GM23338 (cell line): ENCODE data around the gene METRNL. TPM values are rescaled to one million over a fixed set of nuclear protein-coding genes. Genes with fewer than 3 reads are reported as not detected.

Source experiments
- ATAC-seq: fragments of 200-7000 bp; cut with Tn5 transposase; 3 replicates; pipeline ENCODE4 v1.9.1; 2020
- DNase-seq: peaks from one replicate; pipeline ENCODE4 v3.0.0-alpha.2; 2015; ENCODE audit warnings: low spot score
- H2AFZ ChIP-seq: fragments of 200-600 bp; sonication (generic); 2 replicates; pipeline ENCODE4 v1.8.0; 2016; ENCODE audit warnings: antibody characterized with exemption, mild to moderate bottlenecking, moderate library complexity
- H3F3A ChIP-seq: fragments of 200-600 bp; sonication (generic); replicated peaks from 2 replicates; pipeline ENCODE4 v1.8.0; 2017; ENCODE audit warnings: antibody characterized with exemption, mixed run types, low read depth
- H3K27ac ChIP-seq: fragments of 200-600 bp; sonication (generic); 2 replicates; pipeline ENCODE4 v1.6.1; 2016; ENCODE audit warnings: low read depth
- H3K27me3 ChIP-seq: fragments of 200-600 bp; sonication (generic); 2 replicates; pipeline ENCODE4 v1.8.0; 2016; ENCODE audit warnings: mild to moderate bottlenecking, mixed run types, moderate library complexity; ENCODE audit not compliant: insufficient read depth
- H3K36me3 ChIP-seq: fragments of 200-600 bp; sonication (generic); 2 replicates; pipeline ENCODE4 v1.8.0; 2016; ENCODE audit warnings: mild to moderate bottlenecking; ENCODE audit not compliant: insufficient read depth
- H3K4me1 ChIP-seq: fragments of 200-600 bp; sonication (generic); 2 replicates; pipeline ENCODE4 v1.8.0; 2016; ENCODE audit warnings: mild to moderate bottlenecking, moderate library complexity; ENCODE audit not compliant: insufficient read depth
- H3K4me2 ChIP-seq: fragments of 200-600 bp; sonication (generic); 2 replicates; pipeline ENCODE4 v1.7.1; 2017; ENCODE audit warnings: mixed run types
- H3K4me3 ChIP-seq: fragments of 200-600 bp; sonication (generic); 2 replicates; pipeline ENCODE4 v1.6.1; 2016; ENCODE audit warnings: mixed run types
- H3K79me2 ChIP-seq: fragments of 200-600 bp; sonication (generic); replicated peaks from 2 replicates; pipeline ENCODE4 v1.8.0; 2017; ENCODE audit warnings: mild to moderate bottlenecking; ENCODE audit not compliant: insufficient read depth
- H3K9me2 ChIP-seq: fragments of 200-600 bp; sonication (generic); 2 replicates; pipeline ENCODE4 v1.8.0; 2017; ENCODE audit not compliant: insufficient read depth
- H4K20me1 ChIP-seq: fragments of 200-600 bp; sonication (generic); replicated peaks from 2 replicates; pipeline ENCODE4 v1.8.0; 2017; ENCODE audit warnings: mild to moderate bottlenecking; ENCODE audit not compliant: insufficient read depth
- H3K27ac Mint-ChIP-seq: 2 replicates; pipeline ENCODE4 v1.8.0; 2020; ENCODE audit warnings: inconsistent platforms, mild to moderate bottlenecking, moderate library complexity, mixed read lengths
- H3K27me3 Mint-ChIP-seq: 3 replicates; pipeline ENCODE4 v1.8.0; 2022; ENCODE audit warnings: low read depth, mild to moderate bottlenecking, moderate library complexity, mixed read lengths, inconsistent platforms; ENCODE audit not compliant: insufficient read depth, poor library complexity
- H3K36me3 Mint-ChIP-seq: 3 replicates; pipeline ENCODE4 v1.8.0; 2021; ENCODE audit warnings: low read depth, mild to moderate bottlenecking, inconsistent platforms, moderate library complexity, mixed read lengths
- H3K4me1 Mint-ChIP-seq: 3 replicates; pipeline ENCODE4 v1.8.0; 2020; ENCODE audit warnings: mild to moderate bottlenecking, inconsistent platforms, mixed read lengths
- H3K4me3 Mint-ChIP-seq: 3 replicates; pipeline ENCODE4 v1.8.0; 2021; ENCODE audit warnings: moderate library complexity, mild to moderate bottlenecking, inconsistent platforms, mixed read lengths
- H3K9me3 Mint-ChIP-seq: 3 replicates; pipeline ENCODE4 v1.8.0; 2020; ENCODE audit warnings: moderate library complexity, mild to moderate bottlenecking, inconsistent platforms, mixed read lengths
- CREB1 ChIP-seq: fragments of 250-450 bp; sonication (Bioruptor Pico); IDR thresholded peaks from 2 replicates; pipeline ENCODE4 v1.5.0; 2020; ENCODE audit warnings: low read depth, mild to moderate bottlenecking, moderate library complexity
- EZH2 ChIP-seq: fragments of 200-600 bp; sonication (generic); IDR thresholded peaks from one replicate; pipeline ENCODE4 v1.8.0; 2017; ENCODE audit warnings: antibody characterized with exemption, mild to moderate bottlenecking, low read depth; ENCODE audit not compliant: unreplicated experiment
- EZH2phosphoT487 ChIP-seq: fragments of 200-600 bp; sonication (generic); IDR thresholded peaks from one replicate; pipeline ENCODE4 v1.8.1; 2018; ENCODE audit warnings: antibody characterized with exemption; ENCODE audit not compliant: unreplicated experiment
- NANOG ChIP-seq: IDR thresholded peaks from 2 replicates; pipeline ENCODE4 v1.6.1; 2016; ENCODE audit warnings: antibody characterized with exemption, borderline replicate concordance
- POLR2AphosphoS5 ChIP-seq: IDR thresholded peaks from 2 replicates; pipeline ENCODE4 v1.6.1; 2016; ENCODE audit warnings: antibody characterized with exemption, low read depth
- STAT1 ChIP-seq: IDR thresholded peaks from one replicate; pipeline ENCODE4 v1.6.1; 2016; ENCODE audit warnings: antibody characterized with exemption; ENCODE audit not compliant: unreplicated experiment
- ZNF114 ChIP-seq: fragments of 250-450 bp; sonication (Bioruptor Pico); IDR thresholded peaks from 2 replicates; pipeline ENCODE4 v1.5.0; 2020; ENCODE audit warnings: mild to moderate bottlenecking, moderate library complexity
- ZNF331 ChIP-seq: fragments of 250-450 bp; sonication (Bioruptor Pico); IDR thresholded peaks from 2 replicates; pipeline ENCODE4 v1.5.0; 2020; ENCODE audit warnings: low read depth, mild to moderate bottlenecking, moderate library complexity
- polyA plus RNA-seq: library from polyadenylated mRNA; unstranded; fragments of >200 nt; fragmentation: Nextera tagmentation; extraction: Ambion mirVana; gene quantifications from 2 replicates; pipeline ENCODE4 v1.2.1, GENCODE V29; 2016
- total RNA-seq: library from RNA; depleted of rRNA; stranded (reverse); fragments of >200 nt; shearing (Covaris generic); gene quantifications from 2 replicates; pipeline ENCODE4 v1.2.3, GENCODE V29; 2014
- TF ChIP-seq, protein P1 (sequence below), 2 experiments: fragments of 200-600 bp in 1 of 2; sonication (generic) in 1 of 2; conservative IDR thresholded peaks; 2 replicates each; pipeline versions ENCODE4 v1.5.1 to v1.6.1; 2016 to 2017; ENCODE audit warnings: antibody characterized with exemption in 2 of 2, low read depth in 2 of 2, mild to moderate bottlenecking in 2 of 2, moderate library complexity in 1 of 2
- TF ChIP-seq, protein P2 (sequence below): IDR thresholded peaks from 2 replicates; pipeline ENCODE4 v1.6.1; 2016; ENCODE audit warnings: antibody characterized with exemption
- TF ChIP-seq, protein P3 (sequence below): fragments of 250-450 bp; sonication (Bioruptor Pico); IDR thresholded peaks from 2 replicates; pipeline ENCODE4 v1.5.0; 2020; ENCODE audit warnings: mild to moderate bottlenecking, moderate library complexity
- TF ChIP-seq, protein P4 (sequence below): IDR thresholded peaks from one replicate; pipeline ENCODE4 v1.6.1; 2018; ENCODE audit warnings: antibody characterized with exemption; ENCODE audit not compliant: unreplicated experiment

The METRNL gene
- total and polyA plus RNA-seq, 2 experiments from 2014 or later = 12.2 to 20.2 TPM

DNA sequence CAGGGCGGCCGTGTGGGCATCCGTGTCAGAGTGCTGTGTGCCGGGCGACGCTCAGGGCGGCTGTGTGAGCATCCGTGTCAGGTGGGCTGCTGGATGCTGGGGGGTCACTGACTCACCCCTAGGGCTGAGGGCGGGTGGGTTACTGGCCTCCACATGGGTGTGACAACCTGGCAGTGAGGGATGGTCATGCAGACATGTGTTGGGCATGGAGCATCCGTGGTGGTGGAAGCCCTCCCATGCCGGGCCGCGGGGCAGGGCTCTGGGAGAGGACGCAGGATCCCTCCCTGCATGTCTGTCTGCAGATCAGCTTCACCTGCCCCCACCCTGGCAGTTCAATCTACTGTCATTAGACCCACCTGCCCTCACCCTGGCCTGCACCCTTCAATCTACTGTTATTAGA, 56.3 kb downstream of the METRNL start (continued):
- TF ChIP-seq, protein P1, sequence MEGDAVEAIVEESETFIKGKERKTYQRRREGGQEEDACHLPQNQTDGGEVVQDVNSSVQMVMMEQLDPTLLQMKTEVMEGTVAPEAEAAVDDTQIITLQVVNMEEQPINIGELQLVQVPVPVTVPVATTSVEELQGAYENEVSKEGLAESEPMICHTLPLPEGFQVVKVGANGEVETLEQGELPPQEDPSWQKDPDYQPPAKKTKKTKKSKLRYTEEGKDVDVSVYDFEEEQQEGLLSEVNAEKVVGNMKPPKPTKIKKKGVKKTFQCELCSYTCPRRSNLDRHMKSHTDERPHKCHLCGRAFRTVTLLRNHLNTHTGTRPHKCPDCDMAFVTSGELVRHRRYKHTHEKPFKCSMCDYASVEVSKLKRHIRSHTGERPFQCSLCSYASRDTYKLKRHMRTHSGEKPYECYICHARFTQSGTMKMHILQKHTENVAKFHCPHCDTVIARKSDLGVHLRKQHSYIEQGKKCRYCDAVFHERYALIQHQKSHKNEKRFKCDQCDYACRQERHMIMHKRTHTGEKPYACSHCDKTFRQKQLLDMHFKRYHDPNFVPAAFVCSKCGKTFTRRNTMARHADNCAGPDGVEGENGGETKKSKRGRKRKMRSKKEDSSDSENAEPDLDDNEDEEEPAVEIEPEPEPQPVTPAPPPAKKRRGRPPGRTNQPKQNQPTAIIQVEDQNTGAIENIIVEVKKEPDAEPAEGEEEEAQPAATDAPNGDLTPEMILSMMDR (conservative IDR thresholded peaks at IDR 0.05; ENCODE audit: low read depth in 2 of 2) = no peak
- no peak for TF ChIP-seq POLR2AphosphoS5
- TF ChIP-seq ZNF331 = no peak

DNA sequence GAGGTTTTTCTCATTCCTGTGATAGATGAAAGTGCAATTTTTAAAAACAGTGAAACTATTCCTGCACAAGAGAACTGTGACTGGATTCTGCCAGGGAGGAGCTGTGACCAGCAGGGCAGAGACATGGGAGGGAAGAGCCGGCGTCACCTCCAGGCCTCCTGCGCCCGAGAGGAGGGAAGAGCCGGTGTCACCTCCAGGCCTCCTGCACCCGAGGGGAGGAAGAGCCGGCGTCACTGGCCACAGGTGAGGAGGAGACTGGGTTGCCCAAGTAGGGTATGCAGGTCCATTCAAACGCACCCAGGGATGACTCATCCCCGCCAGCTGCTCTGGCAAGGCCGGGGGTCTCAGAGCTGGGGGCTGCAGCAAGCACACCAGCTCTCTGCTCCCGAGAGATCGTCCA, 56.7 kb downstream of the METRNL start:
- peak; percentile 52 for ATAC-seq
- H3K4me1 Mint-ChIP-seq = peaks cover 3% of the 10 kb centered on the region
- no peaks in the 10 kb centered on the region; the same call in 2 of the 3 replicates for H3K9me3 Mint-ChIP-seq
- TF ChIP-seq, protein P2, sequence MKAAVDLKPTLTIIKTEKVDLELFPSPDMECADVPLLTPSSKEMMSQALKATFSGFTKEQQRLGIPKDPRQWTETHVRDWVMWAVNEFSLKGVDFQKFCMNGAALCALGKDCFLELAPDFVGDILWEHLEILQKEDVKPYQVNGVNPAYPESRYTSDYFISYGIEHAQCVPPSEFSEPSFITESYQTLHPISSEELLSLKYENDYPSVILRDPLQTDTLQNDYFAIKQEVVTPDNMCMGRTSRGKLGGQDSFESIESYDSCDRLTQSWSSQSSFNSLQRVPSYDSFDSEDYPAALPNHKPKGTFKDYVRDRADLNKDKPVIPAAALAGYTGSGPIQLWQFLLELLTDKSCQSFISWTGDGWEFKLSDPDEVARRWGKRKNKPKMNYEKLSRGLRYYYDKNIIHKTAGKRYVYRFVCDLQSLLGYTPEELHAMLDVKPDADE = no peak
- TF ChIP-seq STAT1 (no peak), EZH2 (no peak), ZNF114 (no peak), CREB1 (CRISPR knock-in tag) (no peak), ZNF331 (no peak), NANOG (no peak), POLR2AphosphoS5 (no peak), EZH2phosphoT487 (no peak)
- TF ChIP-seq, protein P3, sequence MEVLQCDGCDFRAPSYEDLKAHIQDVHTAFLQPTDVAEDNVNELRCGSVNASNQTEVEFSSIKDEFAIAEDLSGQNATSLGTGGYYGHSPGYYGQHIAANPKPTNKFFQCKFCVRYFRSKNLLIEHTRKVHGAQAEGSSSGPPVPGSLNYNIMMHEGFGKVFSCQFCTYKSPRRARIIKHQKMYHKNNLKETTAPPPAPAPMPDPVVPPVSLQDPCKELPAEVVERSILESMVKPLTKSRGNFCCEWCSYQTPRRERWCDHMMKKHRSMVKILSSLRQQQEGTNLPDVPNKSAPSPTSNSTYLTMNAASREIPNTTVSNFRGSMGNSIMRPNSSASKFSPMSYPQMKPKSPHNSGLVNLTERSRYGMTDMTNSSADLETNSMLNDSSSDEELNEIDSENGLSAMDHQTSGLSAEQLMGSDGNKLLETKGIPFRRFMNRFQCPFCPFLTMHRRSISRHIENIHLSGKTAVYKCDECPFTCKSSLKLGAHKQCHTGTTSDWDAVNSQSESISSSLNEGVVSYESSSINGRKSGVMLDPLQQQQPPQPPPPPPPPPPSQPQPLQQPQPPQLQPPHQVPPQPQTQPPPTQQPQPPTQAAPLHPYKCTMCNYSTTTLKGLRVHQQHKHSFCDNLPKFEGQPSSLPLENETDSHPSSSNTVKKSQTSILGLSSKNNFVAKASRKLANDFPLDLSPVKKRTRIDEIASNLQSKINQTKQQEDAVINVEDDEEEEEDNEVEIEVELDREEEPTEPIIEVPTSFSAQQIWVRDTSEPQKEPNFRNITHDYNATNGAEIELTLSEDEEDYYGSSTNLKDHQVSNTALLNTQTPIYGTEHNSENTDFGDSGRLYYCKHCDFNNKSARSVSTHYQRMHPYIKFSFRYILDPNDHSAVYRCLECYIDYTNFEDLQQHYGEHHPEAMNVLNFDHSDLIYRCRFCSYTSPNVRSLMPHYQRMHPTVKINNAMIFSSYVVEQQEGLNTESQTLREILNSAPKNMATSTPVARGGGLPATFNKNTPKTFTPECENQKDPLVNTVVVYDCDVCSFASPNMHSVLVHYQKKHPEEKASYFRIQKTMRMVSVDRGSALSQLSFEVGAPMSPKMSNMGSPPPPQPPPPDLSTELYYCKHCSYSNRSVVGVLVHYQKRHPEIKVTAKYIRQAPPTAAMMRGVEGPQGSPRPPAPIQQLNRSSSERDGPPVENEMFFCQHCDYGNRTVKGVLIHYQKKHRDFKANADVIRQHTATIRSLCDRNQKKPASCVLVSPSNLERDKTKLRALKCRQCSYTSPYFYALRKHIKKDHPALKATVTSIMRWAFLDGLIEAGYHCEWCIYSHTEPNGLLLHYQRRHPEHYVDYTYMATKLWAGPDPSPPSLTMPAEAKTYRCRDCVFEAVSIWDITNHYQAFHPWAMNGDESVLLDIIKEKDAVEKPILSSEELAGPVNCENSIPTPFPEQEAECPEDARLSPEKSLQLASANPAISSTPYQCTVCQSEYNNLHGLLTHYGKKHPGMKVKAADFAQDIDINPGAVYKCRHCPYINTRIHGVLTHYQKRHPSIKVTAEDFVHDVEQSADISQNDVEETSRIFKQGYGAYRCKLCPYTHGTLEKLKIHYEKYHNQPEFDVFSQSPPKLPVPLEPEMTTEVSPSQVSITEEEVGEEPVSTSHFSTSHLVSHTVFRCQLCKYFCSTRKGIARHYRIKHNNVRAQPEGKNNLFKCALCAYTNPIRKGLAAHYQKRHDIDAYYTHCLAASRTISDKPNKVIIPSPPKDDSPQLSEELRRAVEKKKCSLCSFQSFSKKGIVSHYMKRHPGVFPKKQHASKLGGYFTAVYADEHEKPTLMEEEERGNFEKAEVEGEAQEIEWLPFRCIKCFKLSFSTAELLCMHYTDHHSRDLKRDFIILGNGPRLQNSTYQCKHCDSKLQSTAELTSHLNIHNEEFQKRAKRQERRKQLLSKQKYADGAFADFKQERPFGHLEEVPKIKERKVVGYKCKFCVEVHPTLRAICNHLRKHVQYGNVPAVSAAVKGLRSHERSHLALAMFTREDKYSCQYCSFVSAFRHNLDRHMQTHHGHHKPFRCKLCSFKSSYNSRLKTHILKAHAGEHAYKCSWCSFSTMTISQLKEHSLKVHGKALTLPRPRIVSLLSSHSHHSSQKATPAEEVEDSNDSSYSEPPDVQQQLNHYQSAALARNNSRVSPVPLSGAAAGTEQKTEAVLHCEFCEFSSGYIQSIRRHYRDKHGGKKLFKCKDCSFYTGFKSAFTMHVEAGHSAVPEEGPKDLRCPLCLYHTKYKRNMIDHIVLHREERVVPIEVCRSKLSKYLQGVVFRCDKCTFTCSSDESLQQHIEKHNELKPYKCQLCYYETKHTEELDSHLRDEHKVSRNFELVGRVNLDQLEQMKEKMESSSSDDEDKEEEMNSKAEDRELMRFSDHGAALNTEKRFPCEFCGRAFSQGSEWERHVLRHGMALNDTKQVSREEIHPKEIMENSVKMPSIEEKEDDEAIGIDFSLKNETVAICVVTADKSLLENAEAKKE = no peak
- TF ChIP-seq, protein P4, sequence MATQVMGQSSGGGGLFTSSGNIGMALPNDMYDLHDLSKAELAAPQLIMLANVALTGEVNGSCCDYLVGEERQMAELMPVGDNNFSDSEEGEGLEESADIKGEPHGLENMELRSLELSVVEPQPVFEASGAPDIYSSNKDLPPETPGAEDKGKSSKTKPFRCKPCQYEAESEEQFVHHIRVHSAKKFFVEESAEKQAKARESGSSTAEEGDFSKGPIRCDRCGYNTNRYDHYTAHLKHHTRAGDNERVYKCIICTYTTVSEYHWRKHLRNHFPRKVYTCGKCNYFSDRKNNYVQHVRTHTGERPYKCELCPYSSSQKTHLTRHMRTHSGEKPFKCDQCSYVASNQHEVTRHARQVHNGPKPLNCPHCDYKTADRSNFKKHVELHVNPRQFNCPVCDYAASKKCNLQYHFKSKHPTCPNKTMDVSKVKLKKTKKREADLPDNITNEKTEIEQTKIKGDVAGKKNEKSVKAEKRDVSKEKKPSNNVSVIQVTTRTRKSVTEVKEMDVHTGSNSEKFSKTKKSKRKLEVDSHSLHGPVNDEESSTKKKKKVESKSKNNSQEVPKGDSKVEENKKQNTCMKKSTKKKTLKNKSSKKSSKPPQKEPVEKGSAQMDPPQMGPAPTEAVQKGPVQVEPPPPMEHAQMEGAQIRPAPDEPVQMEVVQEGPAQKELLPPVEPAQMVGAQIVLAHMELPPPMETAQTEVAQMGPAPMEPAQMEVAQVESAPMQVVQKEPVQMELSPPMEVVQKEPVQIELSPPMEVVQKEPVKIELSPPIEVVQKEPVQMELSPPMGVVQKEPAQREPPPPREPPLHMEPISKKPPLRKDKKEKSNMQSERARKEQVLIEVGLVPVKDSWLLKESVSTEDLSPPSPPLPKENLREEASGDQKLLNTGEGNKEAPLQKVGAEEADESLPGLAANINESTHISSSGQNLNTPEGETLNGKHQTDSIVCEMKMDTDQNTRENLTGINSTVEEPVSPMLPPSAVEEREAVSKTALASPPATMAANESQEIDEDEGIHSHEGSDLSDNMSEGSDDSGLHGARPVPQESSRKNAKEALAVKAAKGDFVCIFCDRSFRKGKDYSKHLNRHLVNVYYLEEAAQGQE = no peak

More for the DNA sequence above, 56.7 kb downstream of the METRNL start:
- Mint-ChIP-seq H3K36me3 (no peaks in the 10 kb centered on the region), H3K4me3 (no peak overlapping the region), H3K27me3 (peaks cover 7% of the 10 kb centered on the region), H3K27ac (no peak overlapping the region)
- no peaks in the 10 kb centered on the region for H3K79me2 ChIP-seq
- DNase-seq = no peak
- H3K4me2 ChIP-seq = no peak overlapping the region
- no peak overlapping the region for H3K27ac ChIP-seq
- H3F3A ChIP-seq = no peaks in the 10 kb centered on the region
- no peaks in the 10 kb centered on the region for H3K36me3 ChIP-seq
- H2AFZ ChIP-seq = no peak overlapping the region; the same call in 1 of the 2 replicates
- no peaks in the 10 kb centered on the region for H3K27me3 ChIP-seq
- no peaks in the 10 kb centered on the region for H3K9me2 ChIP-seq
- no peaks in the 10 kb centered on the region for H3K4me1 ChIP-seq
- H4K20me1 ChIP-seq = no peaks in the 10 kb centered on the region
- no peak overlapping the region for H3K4me3 ChIP-seq
